OCI-LY7 (cell line): ENCODE measurements around the gene ATF2.

Experiments used
- EZH2phosphoT487 ChIP-seq: fragments of 200-600 bp; sonication (generic); IDR thresholded peaks from 2 replicates; pipeline ENCODE4 v1.6.1; 2018; ENCODE audit warnings: low read depth, borderline replicate concordance, mild to moderate bottlenecking, mixed run types, antibody characterized with exemption, low read length, moderate library complexity, mixed read lengths
- TF ChIP-seq, protein P1 (sequence below): fragments of 200-600 bp; sonication (generic); conservative IDR thresholded peaks from 2 replicates; pipeline ENCODE4 v1.5.1; 2014; ENCODE audit warnings: mild to moderate bottlenecking, antibody characterized with exemption, low read length, moderate library complexity, mixed read lengths

DNA sequence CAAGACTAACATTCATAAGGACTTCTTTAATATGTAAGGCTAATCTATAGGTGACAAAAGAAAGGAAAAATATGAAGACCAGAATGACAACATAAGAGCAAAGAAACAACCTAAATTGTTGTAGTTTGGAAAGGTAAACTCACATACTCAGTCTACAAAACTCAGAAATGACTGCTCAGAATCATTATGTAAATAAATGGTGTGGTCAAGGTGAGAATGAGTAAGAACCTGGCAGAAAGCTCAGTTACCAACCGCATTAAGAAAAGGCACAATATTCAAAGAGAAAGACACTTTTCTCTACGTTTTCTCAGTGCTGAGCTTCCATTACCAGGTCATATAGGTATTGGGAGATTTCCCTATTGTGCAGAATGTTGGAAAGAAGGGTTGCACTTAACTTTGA is 15.8 kb downstream of the ATF2 start:
- TF ChIP-seq, protein P1, sequence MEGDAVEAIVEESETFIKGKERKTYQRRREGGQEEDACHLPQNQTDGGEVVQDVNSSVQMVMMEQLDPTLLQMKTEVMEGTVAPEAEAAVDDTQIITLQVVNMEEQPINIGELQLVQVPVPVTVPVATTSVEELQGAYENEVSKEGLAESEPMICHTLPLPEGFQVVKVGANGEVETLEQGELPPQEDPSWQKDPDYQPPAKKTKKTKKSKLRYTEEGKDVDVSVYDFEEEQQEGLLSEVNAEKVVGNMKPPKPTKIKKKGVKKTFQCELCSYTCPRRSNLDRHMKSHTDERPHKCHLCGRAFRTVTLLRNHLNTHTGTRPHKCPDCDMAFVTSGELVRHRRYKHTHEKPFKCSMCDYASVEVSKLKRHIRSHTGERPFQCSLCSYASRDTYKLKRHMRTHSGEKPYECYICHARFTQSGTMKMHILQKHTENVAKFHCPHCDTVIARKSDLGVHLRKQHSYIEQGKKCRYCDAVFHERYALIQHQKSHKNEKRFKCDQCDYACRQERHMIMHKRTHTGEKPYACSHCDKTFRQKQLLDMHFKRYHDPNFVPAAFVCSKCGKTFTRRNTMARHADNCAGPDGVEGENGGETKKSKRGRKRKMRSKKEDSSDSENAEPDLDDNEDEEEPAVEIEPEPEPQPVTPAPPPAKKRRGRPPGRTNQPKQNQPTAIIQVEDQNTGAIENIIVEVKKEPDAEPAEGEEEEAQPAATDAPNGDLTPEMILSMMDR, result no peak
- no peak for TF ChIP-seq EZH2phosphoT487
